H9 (cell line): ENCODE results near the gene PPP1CA. TPM values are rescaled to one million over a fixed set of nuclear protein-coding genes. Genes with fewer than 3 reads are reported as not detected.

Source experiments
- DNase-seq: peaks from one replicate; pipeline ENCODE4 v3.0.0-alpha.2; 2017
- H2AFZ ChIP-seq: one replicate; pipeline ENCODE4 v1.6.1; 2013; ENCODE audit warnings: mild to moderate bottlenecking, low read length, control low read depth, moderate library complexity
- H2AK5ac ChIP-seq: 2 replicates; pipeline ENCODE4 v1.6.1; 2013; ENCODE audit warnings: low read length, control low read depth, mixed read lengths; ENCODE audit not compliant: insufficient read length
- H2BK120ac ChIP-seq: one replicate; pipeline ENCODE4 v1.6.1; 2013; ENCODE audit warnings: low read depth, mild to moderate bottlenecking, low read length, control low read depth, inconsistent platforms; ENCODE audit not compliant: poor library complexity, severe bottlenecking
- H2BK12ac ChIP-seq: 2 replicates; pipeline ENCODE4 v1.6.1; 2013; ENCODE audit warnings: low read length, control low read depth, mixed read lengths, low read depth; ENCODE audit not compliant: insufficient read length
- H2BK15ac ChIP-seq: 2 replicates; pipeline ENCODE4 v1.6.1; 2013; ENCODE audit warnings: low read depth, low read length, control low read depth
- H2BK20ac ChIP-seq: one replicate; pipeline ENCODE4 v1.6.1; 2013; ENCODE audit warnings: low read depth, mild to moderate bottlenecking, low read length, control low read depth, inconsistent platforms; ENCODE audit not compliant: poor library complexity, severe bottlenecking
- H2BK5ac ChIP-seq: 2 replicates; pipeline ENCODE4 v1.6.1; 2013; ENCODE audit warnings: low read length, control low read depth, mixed read lengths; ENCODE audit not compliant: insufficient read length
- H3K14ac ChIP-seq: 2 replicates; pipeline ENCODE4 v1.6.1; 2013; ENCODE audit warnings: low read length, control low read depth; ENCODE audit not compliant: insufficient read depth
- H3K18ac ChIP-seq: 2 replicates; pipeline ENCODE4 v1.6.1; 2013; ENCODE audit warnings: low read depth, mild to moderate bottlenecking, mixed read lengths, low read length, control low read depth; ENCODE audit not compliant: insufficient read length
- H3K23ac ChIP-seq: 2 replicates; pipeline ENCODE4 v1.6.1; 2013; ENCODE audit warnings: low read length, control low read depth, mixed read lengths, low read depth; ENCODE audit not compliant: insufficient read length
- H3K23me2 ChIP-seq: 2 replicates; pipeline ENCODE4 v1.6.1; 2013; ENCODE audit warnings: low read depth, mild to moderate bottlenecking, mixed read lengths, low read length, control low read depth; ENCODE audit not compliant: insufficient read length, poor library complexity, severe bottlenecking
- H3K27ac ChIP-seq: 2 replicates; pipeline ENCODE4 v1.5.1; 2013; ENCODE audit warnings: low read length, control low read depth, mixed read lengths, low read depth; ENCODE audit not compliant: insufficient read length
- H3K27me3 ChIP-seq: 2 replicates; pipeline ENCODE4 v1.6.1; 2013; ENCODE audit warnings: low read length, control low read depth, inconsistent platforms; ENCODE audit not compliant: insufficient read depth
- H3K4ac ChIP-seq: 2 replicates; pipeline ENCODE4 v1.6.1; 2013; ENCODE audit warnings: low read depth, mild to moderate bottlenecking, control low read depth, inconsistent platforms, low read length, moderate library complexity
- H3K4me1 ChIP-seq: 2 replicates; pipeline ENCODE4 v1.6.1; 2013; ENCODE audit warnings: low read length, control low read depth, inconsistent platforms; ENCODE audit not compliant: insufficient read depth
- H3K4me2 ChIP-seq: 2 replicates; pipeline ENCODE4 v1.6.1; 2013; ENCODE audit warnings: low read length, control low read depth, mixed read lengths; ENCODE audit not compliant: insufficient read length, insufficient read depth
- H3K56ac ChIP-seq: 2 replicates; pipeline ENCODE4 v1.6.1; 2013; ENCODE audit warnings: low read depth, mild to moderate bottlenecking, mixed read lengths, low read length, control low read depth; ENCODE audit not compliant: insufficient read length
- H3K79me1 ChIP-seq: 2 replicates; pipeline ENCODE4 v1.6.1; 2013; ENCODE audit warnings: low read depth, mild to moderate bottlenecking, moderate library complexity, low read length, control low read depth, inconsistent platforms; ENCODE audit not compliant: insufficient read depth, poor library complexity, severe bottlenecking
- H3K79me2 ChIP-seq: 2 replicates; pipeline ENCODE4 v1.6.1; 2013; ENCODE audit warnings: low read length, control low read depth, inconsistent platforms; ENCODE audit not compliant: insufficient read depth
- H3K9ac ChIP-seq: 2 replicates; pipeline ENCODE4 v1.6.1; 2013; ENCODE audit warnings: low read length, control low read depth, mixed read lengths; ENCODE audit not compliant: insufficient read length; ENCODE audit errors: extremely low read depth
- H3K9me3 ChIP-seq: one replicate; pipeline ENCODE4 v1.6.1; 2013; ENCODE audit warnings: low read depth, low read length, inconsistent platforms; ENCODE audit not compliant: control insufficient read depth
- H3T11ph ChIP-seq: one replicate; pipeline ENCODE4 v1.6.1; 2013; ENCODE audit warnings: mild to moderate bottlenecking, low read length, control low read depth, inconsistent platforms
- H4K20me1 ChIP-seq: one replicate; pipeline ENCODE4 v1.6.1; 2013; ENCODE audit not compliant: control insufficient read depth, insufficient read length, insufficient read depth
- H4K5ac ChIP-seq: 2 replicates; pipeline ENCODE4 v1.6.1; 2013; ENCODE audit warnings: low read depth, mild to moderate bottlenecking, mixed read lengths, low read length, control low read depth; ENCODE audit not compliant: insufficient read length
- H4K8ac ChIP-seq: replicated peaks from 2 replicates; pipeline ENCODE4 v1.6.1; 2013; ENCODE audit warnings: low read length, control low read depth, mixed read lengths, low read depth; ENCODE audit not compliant: insufficient read length
- H4K91ac ChIP-seq: 2 replicates; pipeline ENCODE4 v1.6.1; 2013; ENCODE audit warnings: low read depth, mild to moderate bottlenecking, moderate library complexity, mixed read lengths, low read length, control low read depth; ENCODE audit not compliant: insufficient read length
- H3K27ac Mint-ChIP-seq, 3 experiments: 2 replicates in 2 of 3; 3 replicates in 1 of 3; pipeline ENCODE4 v1.8.0; 2020 to 2021; ENCODE audit warnings: mixed read lengths in 3 of 3, mild to moderate bottlenecking in 1 of 3, moderate library complexity in 1 of 3
- H3K27me3 Mint-ChIP-seq: 2 replicates; pipeline ENCODE4 v1.8.0; 2021; ENCODE audit warnings: low read depth, mild to moderate bottlenecking, moderate library complexity, mixed read lengths
- H3K36me3 Mint-ChIP-seq, 3 experiments: 2 replicates in 2 of 3; 3 replicates in 1 of 3; pipeline ENCODE4 v1.8.0; 2020 to 2021; ENCODE audit warnings: low read depth in 3 of 3, mixed read lengths in 3 of 3; ENCODE audit not compliant: insufficient read depth in 1 of 3
- H3K4me1 Mint-ChIP-seq, 2 experiments: 2 replicates each; pipeline ENCODE4 v1.8.0; 2020; ENCODE audit warnings: mixed read lengths in 2 of 2
- H3K4me3 Mint-ChIP-seq, 2 experiments: 2 replicates in 1 of 2; 3 replicates in 1 of 2; pipeline ENCODE4 v1.8.0; 2020 to 2021; ENCODE audit warnings: mild to moderate bottlenecking in 2 of 2, mixed read lengths in 2 of 2, moderate library complexity in 1 of 2
- H3K9me3 Mint-ChIP-seq, 2 experiments: 2 replicates in 1 of 2; 3 replicates in 1 of 2; pipeline ENCODE4 v1.8.0; 2020; ENCODE audit warnings: mild to moderate bottlenecking in 2 of 2, mixed read lengths in 2 of 2, moderate library complexity in 1 of 2
- WGBS: extraction: QIAGEN DNeasy Blood & Tissue Kit; methylation state at CpG from one replicate; pipeline ENCODE4 v1.1.7; 2013; ENCODE audit warnings: missing lambda C conversion rate, low lambda C conversion rate, mixed read lengths; ENCODE audit not compliant: insufficient read length; ENCODE audit errors: extremely low coverage; 5-methylcytosine and 5-hydroxymethylcytosine counted together
- total RNA-seq: library from RNA; stranded (reverse); gene quantifications from 2 replicates; pipeline ENCODE4 v1.2.1, GENCODE V29; 2021
- TF ChIP-seq, protein P1 (sequence below): fragments of 200-600 bp; sonication (generic); conservative IDR thresholded peaks from 3 replicates; pipeline ENCODE4 v1.8.0; 2021; ENCODE audit warnings: antibody characterized with exemption, mild to moderate bottlenecking

The PPP1CA gene
- total RNA-seq, 1 experiment from 2014 or later = 205 TPM

DNA sequence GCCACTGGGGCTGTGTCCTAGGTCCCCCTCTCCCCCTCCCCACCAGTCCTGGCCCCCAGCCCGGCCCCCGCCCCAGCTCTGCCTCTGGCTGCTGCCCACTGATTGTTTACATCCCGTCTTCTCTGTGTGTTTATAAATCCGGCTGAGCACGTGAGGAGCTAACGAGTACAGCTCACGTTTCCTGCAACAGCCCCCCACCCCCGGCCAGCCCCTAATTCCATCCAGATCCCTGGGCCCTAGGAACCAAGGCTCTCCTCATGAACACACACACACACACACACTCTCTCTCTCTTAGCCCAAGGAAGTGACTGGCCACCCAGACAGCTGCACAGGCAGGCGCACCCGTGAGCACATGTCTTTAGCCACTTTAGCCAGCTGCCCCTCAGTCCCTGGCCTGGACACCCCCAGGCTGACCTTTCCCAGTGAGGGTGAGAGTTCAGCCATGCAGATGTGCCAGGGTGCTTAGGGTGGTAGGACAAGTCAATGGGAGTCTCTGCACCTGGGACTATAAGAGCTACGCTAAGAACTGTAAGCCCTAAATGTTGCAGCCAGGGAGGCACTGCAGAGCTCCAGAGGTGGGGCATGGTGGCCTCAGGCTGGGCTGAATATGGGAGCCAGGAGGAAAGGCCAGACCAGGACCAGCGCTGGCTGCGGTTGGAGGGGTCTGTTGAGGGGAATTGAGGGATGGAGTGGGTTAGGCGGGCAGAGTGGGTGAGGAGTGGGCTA lies 31.1 kb downstream of the PPP1CA start:
- WGBS = no CpG with 5 or more reads among the region's 14 CpGs
- no peak for DNase-seq
- Histone ChIP-seq H3K4me1 (peaks cover 7% of the 10 kb centered on the region; the same call in 1 of the 2 replicates), H2AK5ac (no peak overlapping the region), H4K91ac (no peak overlapping the region), H3K4me2 (no peak overlapping the region), H3K4ac (no peak overlapping the region), H2BK12ac (no peak overlapping the region), H2BK20ac (no peak overlapping the region), H3K9me3 (no peaks in the 10 kb centered on the region), H4K5ac (no peak overlapping the region), H3K79me1 (no peaks in the 10 kb centered on the region), H3T11ph (no peak overlapping the region), H3K18ac (no peak overlapping the region), H3K23ac (no peak overlapping the region), H2BK5ac (no peak overlapping the region), H2BK15ac (no peak overlapping the region), H3K79me2 (no peaks in the 10 kb centered on the region), H4K20me1 (peaks cover 3% of the 10 kb centered on the region), H3K56ac (no peak overlapping the region), H3K14ac (no peak overlapping the region), H3K27me3 (peaks cover 2% of the 10 kb centered on the region; the same call in 1 of the 2 replicates), H3K23me2 (peaks cover 24% of the 10 kb centered on the region), H3K9ac (no peak overlapping the region), H4K8ac (no peak overlapping the region), H2AFZ (no peak overlapping the region), H2BK120ac (no peak overlapping the region), H3K27ac (no peak overlapping the region)
- Mint-ChIP-seq H3K4me3 (no peak overlapping the region; a peak in 1 of 5 replicates), H3K36me3 (no peaks in the 10 kb centered on the region; a peak in 1 of 7 replicates), H3K4me1 (peaks cover 44 to 50% of the 10 kb centered on the region in 2 experiments), H3K9me3 (no peaks in the 10 kb centered on the region; a peak in 1 of 5 replicates), H3K27ac (no peak overlapping the region), H3K27me3 (peaks cover 73% of the 10 kb centered on the region)
- TF ChIP-seq, protein P1, sequence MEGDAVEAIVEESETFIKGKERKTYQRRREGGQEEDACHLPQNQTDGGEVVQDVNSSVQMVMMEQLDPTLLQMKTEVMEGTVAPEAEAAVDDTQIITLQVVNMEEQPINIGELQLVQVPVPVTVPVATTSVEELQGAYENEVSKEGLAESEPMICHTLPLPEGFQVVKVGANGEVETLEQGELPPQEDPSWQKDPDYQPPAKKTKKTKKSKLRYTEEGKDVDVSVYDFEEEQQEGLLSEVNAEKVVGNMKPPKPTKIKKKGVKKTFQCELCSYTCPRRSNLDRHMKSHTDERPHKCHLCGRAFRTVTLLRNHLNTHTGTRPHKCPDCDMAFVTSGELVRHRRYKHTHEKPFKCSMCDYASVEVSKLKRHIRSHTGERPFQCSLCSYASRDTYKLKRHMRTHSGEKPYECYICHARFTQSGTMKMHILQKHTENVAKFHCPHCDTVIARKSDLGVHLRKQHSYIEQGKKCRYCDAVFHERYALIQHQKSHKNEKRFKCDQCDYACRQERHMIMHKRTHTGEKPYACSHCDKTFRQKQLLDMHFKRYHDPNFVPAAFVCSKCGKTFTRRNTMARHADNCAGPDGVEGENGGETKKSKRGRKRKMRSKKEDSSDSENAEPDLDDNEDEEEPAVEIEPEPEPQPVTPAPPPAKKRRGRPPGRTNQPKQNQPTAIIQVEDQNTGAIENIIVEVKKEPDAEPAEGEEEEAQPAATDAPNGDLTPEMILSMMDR = no peak
